ENCODE data around the gene DYNAP.

- TF ChIP-seq CTCF (conservative IDR thresholded peaks at IDR 0.05) (no peak), EZH2 (IDR thresholded peaks at IDR 0.05; ENCODE audit: low read depth) (no peak)
Observed at GRCh38 chr18:54555286-54555685, 35.8 kb upstream of the DYNAP start.
